GM12878 (cell line): ENCODE data around the gene GRM7. TPM values are rescaled to one million over a fixed set of nuclear protein-coding genes. Genes with fewer than 3 reads are reported as not detected.
A peak's percentile ranks its signal among the peaks of the same experiment; 100 is the strongest.

Experiments
- ATAC-seq: fragments of 200-7000 bp; cut with Tn5 transposase; 3 replicates; pipeline ENCODE4 v1.9.1; 2020; ENCODE audit warnings: mild to moderate bottlenecking, moderate library complexity
- BruUV-seq: library from RNA; stranded (reverse); fragments of 400-500 nt; replicated peaks from 2 replicates; lab custom pipeline; 2021; lab: Mats Ljungman, UMichigan
- CTCF ChIA-PET: fragments of 300-600 bp; sonication (Branson Sonifier 250); formaldehyde crosslinking; extraction: SDS; loops from one replicate; lab custom pipeline; 2021; ENCODE audit warnings: inconsistent platforms; lab: Yijun Ruan, JAX
- POLR2A ChIA-PET: fragments of 350-600 bp; formaldehyde crosslinking; extraction: SDS; loops from one replicate; lab custom pipeline; 2021; ENCODE audit warnings: inconsistent platforms; lab: Charles Lee
- RAD21 ChIA-PET: fragments of 300-600 bp; sonication (Branson Sonifier 250); formaldehyde crosslinking; loops from one replicate; lab custom pipeline; 2023; ENCODE audit warnings: antibody characterized with exemption; ENCODE audit not compliant: unreplicated experiment; lab: Charles Lee
- SMC1A ChIA-PET: fragments of 300-600 bp; sonication (Branson Sonifier 250); formaldehyde crosslinking; loops from one replicate; lab custom pipeline; 2023; ENCODE audit not compliant: unreplicated experiment, uncharacterized antibody; lab: Charles Lee
- DNase-seq: peaks from one replicate; pipeline ENCODE4 v3.0.0-alpha.2; 2011; ENCODE audit warnings: low read depth, low spot score
- FAIRE-seq: peaks from 3 replicates; lab custom pipeline; 2011; peaks lifted over from hg19 to GRCh38; lab: Jason Lieb, UNC
- H2AFZ ChIP-seq: 2 replicates; pipeline ENCODE4 v1.6.0; 2011; ENCODE audit warnings: low read depth, low read length, control low read depth; ENCODE audit not compliant: control insufficient read depth
- H3K27ac ChIP-seq: 2 replicates; pipeline ENCODE4 v1.5.1; 2011; ENCODE audit warnings: control low read depth; ENCODE audit not compliant: control insufficient read depth, insufficient read depth
- H3K27me3 ChIP-seq, 2 experiments: replicated peaks in 1 of 2; 2 replicates each; pipeline versions ENCODE4 v1.6.0 to v1.6.1; 2011; ENCODE audit warnings: low read length in 1 of 2; ENCODE audit not compliant: control insufficient read depth in 2 of 2, insufficient read depth in 2 of 2
- H3K36me3 ChIP-seq, 2 experiments: 2 replicates each; pipeline ENCODE4 v1.5.1; 2011; ENCODE audit warnings: low read length in 1 of 2; ENCODE audit not compliant: control insufficient read depth in 2 of 2, insufficient read depth in 2 of 2
- H3K4me1 ChIP-seq: 2 replicates; pipeline ENCODE4 v1.6.1; 2011; ENCODE audit warnings: mild to moderate bottlenecking, low read length, moderate library complexity, mixed read lengths; ENCODE audit not compliant: control insufficient read depth, insufficient read depth
- H3K4me2 ChIP-seq: 2 replicates; pipeline ENCODE4 v1.6.0; 2011; ENCODE audit warnings: control low read depth; ENCODE audit not compliant: control insufficient read depth, insufficient read depth
- H3K4me3 ChIP-seq: fragments of 200-600 bp; sonication (generic); 2 replicates; pipeline ENCODE4 v1.5.1; 2016
- H3K79me2 ChIP-seq: 2 replicates; pipeline ENCODE4 v1.6.0; 2011; ENCODE audit warnings: low read length; ENCODE audit not compliant: control insufficient read depth, insufficient read depth
- H3K9ac ChIP-seq: 2 replicates; pipeline ENCODE4 v1.8.0; 2011; ENCODE audit warnings: low read length, control low read depth, mixed read lengths; ENCODE audit not compliant: control insufficient read depth, insufficient read depth
- H3K9me3 ChIP-seq: replicated peaks from 3 replicates; pipeline ENCODE4 v1.5.1; 2011; ENCODE audit warnings: mild to moderate bottlenecking, low read length; ENCODE audit not compliant: control insufficient read depth, insufficient read depth
- H4K20me1 ChIP-seq: 2 replicates; pipeline ENCODE4 v1.6.0; 2011; ENCODE audit not compliant: control insufficient read depth, insufficient read depth
- ATF7 ChIP-seq: fragments of 450-650 bp; IDR thresholded peaks from 2 replicates; pipeline ENCODE4 v1.6.1; 2016; ENCODE audit warnings: low read depth, mild to moderate bottlenecking
- BCL11A ChIP-seq: IDR thresholded peaks from 2 replicates; pipeline ENCODE4 v1.6.1; 2011; ENCODE audit warnings: low read depth, low read length
- BMI1 ChIP-seq: fragments of 450-650 bp; IDR thresholded peaks from 2 replicates; pipeline ENCODE4 v1.6.1; 2016; ENCODE audit warnings: mild to moderate bottlenecking, moderate library complexity, borderline replicate concordance
- DPF2 ChIP-seq: fragments of 450-650 bp; IDR thresholded peaks from 2 replicates; pipeline ENCODE4 v1.6.1; 2017; ENCODE audit warnings: mild to moderate bottlenecking
- ELK1 ChIP-seq: IDR thresholded peaks from 2 replicates; pipeline ENCODE4 v1.6.1; 2012; ENCODE audit warnings: low read depth, low read length, improper control_type of control experiment
- IKZF2 ChIP-seq, 2 experiments: fragments of 450-650 bp; IDR thresholded peaks; 2 replicates each; pipeline ENCODE4 v1.6.1; 2017; ENCODE audit warnings: mild to moderate bottlenecking in 2 of 2, moderate library complexity in 2 of 2
- MEF2B ChIP-seq: fragments of 450-650 bp; IDR thresholded peaks from 2 replicates; pipeline ENCODE4 v1.6.1; 2018; ENCODE audit warnings: mild to moderate bottlenecking, moderate library complexity; ENCODE audit not compliant: partially characterized antibody, poor library complexity, severe bottlenecking
- MTA2 ChIP-seq: fragments of 450-650 bp; IDR thresholded peaks from 2 replicates; pipeline ENCODE4 v1.6.1; 2016; ENCODE audit warnings: low read depth, mild to moderate bottlenecking, moderate library complexity
- NKRF ChIP-seq: fragments of 450-650 bp; conservative IDR thresholded peaks from 2 replicates; pipeline ENCODE4 v1.6.1; 2017; ENCODE audit warnings: mild to moderate bottlenecking, moderate library complexity
- RELB ChIP-seq: fragments of 450-650 bp; IDR thresholded peaks from 2 replicates; pipeline ENCODE4 v1.6.1; 2017; ENCODE audit warnings: low read depth, mild to moderate bottlenecking, moderate library complexity
- WGBS: methylation state at CpG from one replicate; pipeline ENCODE4 v1.1.6; 2016; ENCODE audit warnings: low lambda C conversion rate; ENCODE audit not compliant: insufficient replicate concordance, insufficient coverage; ENCODE audit errors: missing lambda C conversion rate; 5-methylcytosine and 5-hydroxymethylcytosine counted together
- in situ Hi-C: fragments of 300-500 bp; cut with MboI; formaldehyde crosslinking; loops from 9 replicates; pipeline ENCODE4 v1.14.3; 2018; ENCODE audit warnings: mixed read lengths
- intact Hi-C: fragments of 100-400 bp; cut with micrococcal nuclease; formaldehyde crosslinking; loops from one replicate; pipeline ENCODE4 v1.14.2; 2022; ENCODE audit not compliant: unreplicated experiment
- polyA plus RNA-seq, 11 experiments: library from polyadenylated mRNA; depleted of rRNA in 4 of 11; unstranded in 6 of 11; stranded (reverse) in 5 of 11; fragments of >200 nt; fragmentation: Nextera tagmentation in 4 of 11; fragmentation: Illumina TruSeq in 1 of 11; extraction: Ambion mirVana in 4 of 11; extraction: Trizol in 1 of 11; gene quantifications; 1 replicate in 1 of 11; 2 replicates in 10 of 11; pipeline versions ENCODE4 v1.2.1 to v1.2.3, GENCODE V29; 2011 to 2016; ENCODE audit warnings: inconsistent platforms in 2 of 11, missing spikeins in 2 of 11, low read depth in 1 of 11
- total RNA-seq, 4 experiments: library from RNA; depleted of rRNA in 3 of 4; stranded (reverse); fragments of >200 nt in 3 of 4; fragmentation: Illumina TruSeq in 1 of 4; extraction: Trizol in 1 of 4; gene quantifications; 2 replicates each; pipeline versions ENCODE4 v1.2.1 to v1.2.3, GENCODE V29; 2013 to 2021
- TF ChIP-seq, protein P1 (sequence below): IDR thresholded peaks from 2 replicates; pipeline ENCODE4 v1.6.1; 2012; ENCODE audit warnings: low read depth, low read length, improper control_type of control experiment

Gene GRM7
- total and polyA plus RNA-seq, 10 of the 15 experiments (the other 5 are each of a cell fraction or from before 2014, with no cell fraction given), result not detected

- no TSS peak for BruUV-seq
- ChIA-PET CTCF (no interaction called here), POLR2A (no interaction called here), SMC1A (interaction anchor here (1.2 kb wide), 1 partner anchor 48 kb away, joined by 3 read pairs; no protein-coding TSS in a partner anchor), RAD21 (no interaction called here)
- no peaks in the 10 kb centered on the region for H3K4me1 ChIP-seq
- no peak overlapping the region for H3K4me2 ChIP-seq
- no peak for TF ChIP-seq NKRF
- TF ChIP-seq, protein P1, sequence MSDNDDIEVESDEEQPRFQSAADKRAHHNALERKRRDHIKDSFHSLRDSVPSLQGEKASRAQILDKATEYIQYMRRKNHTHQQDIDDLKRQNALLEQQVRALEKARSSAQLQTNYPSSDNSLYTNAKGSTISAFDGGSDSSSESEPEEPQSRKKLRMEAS, result no peak
- DNase-seq (no peak), ATAC-seq (no peak), FAIRE-seq (no peak)
- H3K27ac ChIP-seq, result no peak overlapping the region
- no peaks in the 10 kb centered on the region for H4K20me1 ChIP-seq
- WGBS, result 0% methylated on average over 1 of the region's 1 CpG
- in situ Hi-C loops (no loop called here), intact Hi-C loops (no loop called here)
- no peaks in the 10 kb centered on the region for H3K36me3 ChIP-seq
- H3K4me3 ChIP-seq, result no peak overlapping the region
- H2AFZ ChIP-seq, result no peak overlapping the region
- no peaks in the 10 kb centered on the region for H3K27me3 ChIP-seq
- no peaks in the 10 kb centered on the region for H3K79me2 ChIP-seq
- no peaks in the 10 kb centered on the region; the same call in 2 of the 3 replicates for H3K9me3 ChIP-seq
- no peak overlapping the region for H3K9ac ChIP-seq
These were observed 686.9 kb downstream of the GRM7 start for GRCh38 chr3:7547826-7548225.

GRCh38 chr3:7562892-7563291 lies 702.0 kb downstream of the GRM7 start:
- intact Hi-C loops, result no loop called here
- BruUV-seq, result no TSS peak
- CTCF ChIA-PET, result no interaction called here
- Histone ChIP-seq H3K4me1 (no peaks in the 10 kb centered on the region), H3K4me2 (no peak overlapping the region), H3K27me3 (no peaks in the 10 kb centered on the region), H3K27ac (no peak overlapping the region), H2AFZ (no peak overlapping the region)
- POLR2A ChIA-PET, result interaction anchor here (1.2 kb wide), 1 partner anchor 11 kb away, joined by 5 read pairs; no protein-coding TSS in a partner anchor
- FAIRE-seq, result no peak
- peak; percentile 34; the same call in 1 of the 2 replicates for TF ChIP-seq BMI1
- peak; percentile 65; the same call in 1 of the 2 replicates for TF ChIP-seq RELB
- peak in 1 of 2 experiments; percentile 38; a peak in 2 of 4 replicates for TF ChIP-seq IKZF2 (IDR thresholded peaks at IDR 0.05)
- TF ChIP-seq DPF2, result peak; percentile 51; the same call in 1 of the 2 replicates
- peak; percentile 79 for TF ChIP-seq MTA2
- TF ChIP-seq BCL11A, result no peak
- peak; percentile 63; the same call in 1 of the 2 replicates for TF ChIP-seq ATF7
- peak; percentile 44 for TF ChIP-seq MEF2B
- no peak for TF ChIP-seq ELK1
- TF ChIP-seq, all 136 proteins: peak for 7
- no peak for ATAC-seq
- H4K20me1 ChIP-seq, result no peaks in the 10 kb centered on the region
- no peaks in the 10 kb centered on the region for H3K36me3 ChIP-seq
- RAD21 ChIA-PET, result interaction anchor here (0.9 kb wide), 1 partner anchor 12 kb away, joined by 3 read pairs; no protein-coding TSS in a partner anchor
- H3K79me2 ChIP-seq, result no peaks in the 10 kb centered on the region
- H3K4me3 ChIP-seq, result no peak overlapping the region
- WGBS, result 86% methylated on average over 1 of the region's 1 CpG
- SMC1A ChIA-PET, result interaction anchor here (0.7 to 1.6 kb wide), 2 partner anchors 11 to 19 kb away, joined by 4 to 10 read pairs; no protein-coding TSS in a partner anchor
- in situ Hi-C loops, result no loop called here
- DNase-seq, result no peak
- H3K9ac ChIP-seq, result no peak overlapping the region
- H3K9me3 ChIP-seq, result no peaks in the 10 kb centered on the region
